ENCODE data around the gene MYRIP.

The MYRIP gene

GRCh38 chr3:39927479-39927878 is 118.1 kb downstream of the MYRIP start:
- TF ChIP-seq CTCF (IDR thresholded peaks at IDR 0.05; ENCODE audit: insufficient read depth, low read depth, low read length, missing control alignments): no peak
- no peak for DNase-seq (ENCODE audit: low read depth)
- H3K4me3 ChIP-seq (ENCODE audit: low read depth, low read length): no peak overlapping the region

GRCh38 chr3:39933986-39934693 is 124.7 kb downstream of the MYRIP start:
- no peak overlapping the region for H3K4me3 ChIP-seq (ENCODE audit: low read depth, low read length)
- no peak for DNase-seq (ENCODE audit: low read depth)
- TF ChIP-seq CTCF (IDR thresholded peaks at IDR 0.05; ENCODE audit: insufficient read depth, low read depth, low read length, missing control alignments): no peak

DNA sequence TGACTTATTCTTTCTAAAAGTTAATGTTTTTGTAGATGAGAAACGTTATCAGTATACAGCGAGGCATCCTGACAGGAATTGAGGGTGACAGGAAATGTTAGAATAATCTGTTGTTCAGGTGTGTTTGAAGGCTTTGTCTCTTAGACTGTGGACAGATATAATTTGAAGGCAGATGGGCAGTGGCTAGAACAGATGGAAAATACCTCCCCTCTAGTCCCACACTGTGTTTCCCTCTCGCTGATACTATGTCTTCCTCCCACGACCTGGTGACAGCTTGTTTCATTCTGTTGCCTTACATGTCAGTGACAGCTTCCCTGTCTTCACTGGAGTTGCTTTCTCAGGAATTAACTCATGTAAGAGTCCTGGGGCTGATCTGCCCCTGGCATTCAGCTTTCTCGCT is 125.3 kb downstream of the MYRIP start:
- DNase-seq (ENCODE audit: low read depth): no peak
- no peak for TF ChIP-seq CTCF (IDR thresholded peaks at IDR 0.05; ENCODE audit: insufficient read depth, low read depth, low read length, missing control alignments)
- no peak overlapping the region for H3K4me3 ChIP-seq (ENCODE audit: low read depth, low read length)

DNA sequence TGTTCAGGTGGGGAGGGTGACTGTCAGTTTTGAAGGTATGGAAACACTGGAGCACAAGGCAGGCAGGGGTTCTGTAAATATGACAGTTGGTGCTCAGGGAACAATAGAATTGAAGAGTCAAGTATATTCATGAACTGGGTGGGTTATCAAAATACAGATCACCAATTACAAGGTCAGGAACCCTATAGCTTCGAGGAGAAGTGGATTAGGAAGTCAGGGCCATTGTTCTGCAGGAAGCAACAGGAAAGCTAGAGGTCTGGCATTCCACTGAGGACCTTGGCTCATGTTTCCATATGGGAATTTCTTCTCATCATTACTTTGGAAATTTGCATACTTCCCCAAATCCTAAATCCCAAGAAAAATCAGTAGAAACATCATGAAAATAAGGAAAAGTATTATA is 125.9 kb downstream of the MYRIP start:
- no peak for TF ChIP-seq CTCF (IDR thresholded peaks at IDR 0.05; ENCODE audit: insufficient read depth, low read depth, low read length, missing control alignments)
- no peak overlapping the region for H3K4me3 ChIP-seq (ENCODE audit: low read depth, low read length)
- no peak for DNase-seq (ENCODE audit: low read depth)

DNA sequence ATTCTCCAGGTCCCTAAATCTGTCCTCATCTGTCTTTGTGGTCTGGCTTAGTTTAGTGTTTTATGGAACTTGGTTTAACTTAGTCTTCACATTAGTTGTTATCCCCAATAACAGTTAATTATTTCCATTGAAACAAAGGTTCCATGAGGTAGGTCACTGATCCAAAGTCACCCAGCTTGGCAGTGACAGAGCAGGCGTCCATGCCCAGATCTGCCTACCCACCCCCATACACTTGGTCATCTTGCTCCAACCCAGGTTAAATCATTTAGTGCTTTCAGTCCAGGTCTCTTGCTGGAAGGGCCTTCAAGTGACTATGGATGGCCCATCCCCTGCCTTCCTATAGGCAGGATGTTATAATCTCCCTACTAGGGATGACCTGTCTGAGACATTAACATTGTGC is 127.4 kb downstream of the MYRIP start:
- no peak for TF ChIP-seq CTCF (IDR thresholded peaks at IDR 0.05; ENCODE audit: insufficient read depth, low read depth, low read length, missing control alignments)
- DNase-seq (ENCODE audit: low read depth): no peak
- H3K4me3 ChIP-seq (ENCODE audit: low read depth, low read length): no peak overlapping the region

GRCh38 chr3:39937315-39937714 is 127.9 kb downstream of the MYRIP start:
- no peak for DNase-seq (ENCODE audit: low read depth)
- H3K4me3 ChIP-seq (ENCODE audit: low read depth, low read length): no peak overlapping the region
- no peak for TF ChIP-seq CTCF (IDR thresholded peaks at IDR 0.05; ENCODE audit: insufficient read depth, low read depth, low read length, missing control alignments)

- no peak overlapping the region for H3K4me3 ChIP-seq (ENCODE audit: low read depth, low read length)
- no peak for TF ChIP-seq CTCF (IDR thresholded peaks at IDR 0.05; ENCODE audit: insufficient read depth, low read depth, low read length, missing control alignments)
- DNase-seq (ENCODE audit: low read depth): peak; percentile 21
Measured at GRCh38 chr3:39937874-39938273, 128.5 kb downstream of the MYRIP start.

All from GM12865 (cell line).